Inferior parietal cortex (tissue), 1 donor: Measurements from ENCODE around the gene CYBA.
"Not testable (repeated sequence)": the region's sequence is repeated elsewhere in the genome, so short reads cannot be mapped to it uniquely, and the experiment has no call there.

Experiments
- DNase-seq: peaks from one replicate; pipeline ENCODE4 v3.0.0-alpha.2; 2016; ENCODE audit errors: extremely low spot score

The CYBA gene

DNA sequence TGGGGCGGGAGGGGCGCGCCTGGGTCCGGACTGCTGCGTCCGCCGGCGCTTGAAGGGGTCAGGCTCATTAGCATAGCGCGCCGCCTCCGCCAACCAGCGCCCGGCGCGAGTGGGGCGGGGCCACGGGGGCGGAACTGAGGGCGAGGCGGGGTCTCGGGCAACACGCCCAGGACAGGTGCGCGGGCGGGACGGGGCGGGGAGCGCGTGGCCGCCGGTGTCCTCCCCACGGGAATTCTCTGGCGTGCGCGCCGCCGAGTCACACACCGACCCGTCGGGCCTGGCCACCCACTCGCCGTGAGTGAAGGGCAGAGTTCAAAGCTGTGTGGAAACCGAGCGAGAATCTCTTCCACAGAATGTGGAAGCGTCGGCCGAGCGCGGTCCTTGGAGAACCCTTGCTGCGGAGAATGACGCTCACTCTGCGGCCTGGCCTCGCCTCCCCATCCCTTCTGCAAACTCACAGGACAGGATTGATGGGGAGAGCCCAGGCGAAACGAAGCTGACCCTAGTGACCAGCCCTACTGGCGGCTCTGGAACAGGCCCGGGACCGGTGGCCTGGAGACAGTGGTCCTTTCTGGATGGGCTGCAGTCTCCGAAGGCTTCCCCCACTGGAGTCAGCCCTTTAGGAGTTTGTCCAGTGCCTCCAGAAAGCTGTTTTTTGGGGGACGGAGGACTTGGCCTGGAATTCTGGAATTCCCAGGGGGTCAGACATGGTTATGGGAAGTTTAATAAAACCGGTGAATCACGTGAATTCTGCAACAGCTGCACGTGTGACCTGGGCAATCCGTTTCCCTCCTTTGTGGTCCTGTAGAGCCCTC is 35.8 kb upstream of the CYBA start, which contains the start of gene SNAI3:
Gene SNAI3, minus strand, starts transcription at position 69 of the 815 bp plus-strand sequence. CDS start 101 bp downstream, outside the sequence.
- DNase-seq: no peak

GRCh38 chr16:88686062-88686438 is 35.2 kb upstream of the CYBA start:
- DNase-seq: no peak

DNA sequence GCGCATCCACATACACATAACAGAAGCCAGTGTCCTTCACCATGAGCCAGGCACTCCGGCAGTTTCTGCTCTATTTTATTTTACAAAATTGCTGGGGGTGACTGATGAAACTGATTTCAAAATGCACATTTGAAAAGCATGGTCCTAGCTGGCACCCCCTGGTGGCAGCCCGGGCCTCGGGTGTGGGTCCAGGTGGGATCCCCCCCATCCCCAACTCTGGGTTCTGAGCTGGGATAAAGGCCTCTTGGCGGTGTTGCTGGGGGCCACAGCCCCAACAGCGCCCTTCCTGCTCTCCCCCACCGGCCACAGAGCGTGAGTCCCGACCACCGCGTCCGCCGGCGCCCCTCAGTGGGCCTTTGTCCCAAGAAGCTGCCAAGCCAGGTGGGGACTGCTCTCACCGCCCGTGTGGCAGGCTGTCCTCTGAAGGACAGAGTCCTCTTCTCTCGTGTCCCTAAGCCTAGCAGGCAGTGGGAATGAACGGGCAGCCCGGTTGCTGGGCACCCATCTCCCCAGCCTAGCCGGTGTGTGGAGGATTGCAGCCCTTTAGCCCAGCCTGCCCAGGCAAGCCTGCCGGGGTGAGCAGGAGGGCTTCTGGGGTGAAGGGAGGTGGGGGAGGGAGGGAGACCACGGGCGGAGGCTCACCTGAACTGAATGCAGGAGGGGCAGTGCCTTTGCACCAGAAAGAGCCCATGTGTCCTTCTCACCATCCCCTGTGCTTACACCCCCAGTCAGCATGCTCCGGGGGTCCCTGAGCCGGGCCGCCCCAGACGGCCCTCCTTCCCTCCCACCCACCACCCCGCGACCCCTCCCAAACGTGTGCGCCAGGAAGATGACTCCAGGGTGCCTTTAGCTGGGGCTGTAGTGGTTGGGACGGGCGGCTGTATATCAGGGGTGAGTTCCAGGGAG is 34.6 kb upstream of the CYBA start:
- DNase-seq: no peak

GRCh38 chr16:88684569-88685155 is 33.8 kb upstream of the CYBA start:
- DNase-seq: no peak

- no peak for DNase-seq
These were observed 31.0 kb upstream of the CYBA start for GRCh38 chr16:88681709-88682451.

DNA sequence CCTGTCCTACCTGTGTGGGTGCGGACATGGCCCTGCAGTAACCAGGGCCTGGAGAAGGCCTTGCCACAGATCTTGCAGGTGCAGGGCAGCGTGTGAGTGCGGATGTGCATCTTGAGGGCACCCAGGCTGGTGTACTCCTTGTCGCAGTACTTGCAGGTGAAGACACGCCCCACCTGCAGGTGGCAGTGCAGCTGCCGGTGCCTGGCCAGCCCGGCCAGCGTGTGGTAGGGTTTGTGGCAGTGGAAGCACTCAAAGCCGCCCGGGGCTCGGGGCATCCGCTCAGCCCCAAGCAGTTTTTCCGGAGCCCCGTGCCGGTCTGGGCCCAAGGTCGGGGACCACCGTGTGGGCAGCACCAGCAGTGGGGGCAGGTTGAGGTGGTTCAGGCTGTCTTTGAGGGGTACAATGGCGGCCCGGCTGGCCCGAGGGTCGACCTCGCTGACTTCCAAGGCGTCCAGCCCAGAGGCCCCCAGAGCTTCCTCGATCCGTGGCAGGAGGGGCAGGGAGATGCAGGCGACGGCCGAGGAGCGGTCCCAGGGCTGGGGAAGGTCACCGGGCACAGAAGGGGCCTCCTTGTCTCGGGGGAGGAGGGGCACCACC is 30.3 kb upstream of the CYBA start:
- DNase-seq: no peak

- DNase-seq: no peak
These were observed 29.8 kb upstream of the CYBA start for GRCh38 chr16:88680554-88681083.

DNA sequence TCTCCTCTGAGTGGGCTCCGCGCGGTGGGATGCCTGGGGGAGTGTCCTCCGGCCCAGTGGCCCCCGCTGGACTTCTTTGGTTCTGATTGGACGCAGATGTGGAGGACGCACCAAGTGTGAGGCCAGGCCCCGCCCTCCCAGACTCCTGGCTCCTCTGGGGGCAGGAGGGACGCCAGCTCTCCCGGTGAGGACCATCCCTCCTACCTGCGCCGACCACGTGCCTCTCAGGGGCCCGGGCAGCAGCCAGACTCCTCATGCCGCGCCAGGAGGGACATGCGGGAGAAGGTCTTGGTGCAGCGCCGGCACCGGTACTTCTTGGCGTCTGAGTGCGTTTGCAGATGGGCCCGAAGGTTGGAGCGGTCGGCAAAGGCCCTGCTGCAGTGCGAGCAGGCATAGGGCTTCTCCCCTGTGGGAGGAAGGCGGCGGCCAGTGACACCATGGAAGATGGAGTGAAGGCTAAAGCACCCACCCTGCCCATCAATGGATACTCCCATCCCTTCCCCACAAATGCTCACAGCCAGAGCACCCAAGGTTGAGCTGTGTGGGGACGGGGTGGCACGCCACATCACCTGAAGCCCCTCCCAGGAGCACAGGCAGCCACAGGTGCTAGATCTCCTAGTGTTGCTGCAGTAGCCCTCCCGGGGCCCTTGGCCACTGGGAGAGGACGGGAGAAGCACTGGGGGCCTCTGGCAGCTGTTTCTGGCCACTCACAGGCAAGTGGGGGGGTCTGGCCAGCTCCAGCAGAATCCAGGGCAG is 27.5 kb upstream of the CYBA start:
- DNase-seq: no peak

DNA sequence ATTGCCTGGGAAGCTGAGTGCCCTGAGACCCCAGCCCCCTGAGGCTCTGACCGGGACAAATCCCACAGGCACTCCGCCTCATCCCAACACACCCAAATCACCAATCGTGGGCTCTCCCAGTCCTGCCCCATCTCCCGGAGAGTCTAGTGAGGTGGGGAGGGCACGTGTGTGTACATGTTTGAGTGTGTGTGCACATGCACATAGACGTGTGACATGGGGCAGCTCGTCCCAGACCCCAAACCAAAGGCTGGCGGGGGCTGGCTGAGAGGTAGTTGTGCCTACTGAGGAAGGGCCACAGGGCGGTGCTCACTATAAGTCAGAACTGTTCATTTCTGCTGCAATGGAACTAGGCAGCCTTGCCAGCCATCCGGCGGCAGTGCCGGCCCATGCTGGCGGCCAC is 26.9 kb upstream of the CYBA start:
- no peak for DNase-seq

DNA sequence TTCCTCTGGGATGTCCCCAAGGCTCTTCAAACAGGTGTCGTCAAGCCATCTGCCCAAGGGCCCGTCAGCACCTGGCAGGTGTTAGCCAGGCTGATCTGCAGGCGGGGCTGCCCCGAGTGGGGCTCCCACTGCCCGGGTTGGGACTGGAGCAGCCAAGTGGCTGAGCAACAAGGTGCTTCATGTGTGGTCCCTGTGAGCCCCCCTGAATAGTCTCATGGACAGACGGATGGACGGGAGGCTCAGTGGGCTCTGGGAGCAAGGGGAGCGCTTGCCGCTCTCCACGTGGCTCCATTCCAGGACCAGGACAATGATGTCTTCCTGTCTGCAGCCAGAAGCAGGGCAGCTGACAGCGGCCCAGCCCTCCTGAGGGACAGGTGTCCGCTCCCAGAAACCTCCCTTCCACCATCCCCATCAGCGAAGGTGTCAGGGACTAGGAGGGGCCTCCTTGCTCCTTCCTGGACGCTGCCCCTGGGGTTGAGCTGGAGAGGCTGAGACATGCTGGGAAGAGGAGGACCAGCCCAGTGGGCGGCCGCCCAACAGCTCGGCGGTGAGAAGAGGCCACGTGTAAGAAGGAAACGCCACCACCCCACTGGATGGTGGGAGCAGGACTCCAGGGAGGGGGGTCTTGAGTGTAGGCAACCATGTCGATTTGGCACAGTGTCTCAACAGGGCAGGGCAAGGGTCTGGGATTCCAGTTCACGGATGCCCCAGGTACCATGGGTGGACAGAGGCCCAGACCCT is 25.8 kb upstream of the CYBA start:
- no peak for DNase-seq

DNA sequence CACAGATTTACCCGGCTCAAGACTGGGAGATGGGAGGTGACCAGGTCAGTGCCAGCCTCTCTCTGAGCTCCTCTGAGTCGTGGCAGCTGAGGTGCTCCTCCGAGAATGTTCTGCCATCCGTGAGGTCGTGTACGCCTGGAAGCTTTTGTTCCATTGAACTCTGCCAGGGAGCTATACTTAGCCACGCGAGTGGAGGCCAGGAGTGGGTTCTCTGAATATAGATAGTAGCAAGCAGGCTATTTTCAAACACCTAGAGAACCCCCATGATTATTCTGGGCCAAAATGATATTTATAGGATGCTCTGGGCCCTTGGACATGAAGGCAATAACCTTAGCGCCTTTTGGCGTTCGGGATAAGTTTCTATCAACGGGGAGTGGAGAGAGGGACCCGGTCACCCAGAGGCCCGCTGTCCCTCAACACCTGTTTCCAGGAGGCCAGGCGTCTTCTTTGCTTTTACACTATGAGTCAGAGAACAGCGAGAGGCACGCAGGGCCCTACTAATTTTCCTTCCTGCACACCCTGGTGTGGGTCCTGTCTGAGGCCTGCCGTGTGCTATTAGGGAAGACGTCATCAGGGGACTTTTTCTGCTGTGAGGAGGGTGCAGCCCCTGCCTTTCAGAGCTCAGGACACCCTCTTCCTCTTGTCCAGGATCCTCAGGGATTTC is 23.0 kb upstream of the CYBA start:
- no peak for DNase-seq

DNA sequence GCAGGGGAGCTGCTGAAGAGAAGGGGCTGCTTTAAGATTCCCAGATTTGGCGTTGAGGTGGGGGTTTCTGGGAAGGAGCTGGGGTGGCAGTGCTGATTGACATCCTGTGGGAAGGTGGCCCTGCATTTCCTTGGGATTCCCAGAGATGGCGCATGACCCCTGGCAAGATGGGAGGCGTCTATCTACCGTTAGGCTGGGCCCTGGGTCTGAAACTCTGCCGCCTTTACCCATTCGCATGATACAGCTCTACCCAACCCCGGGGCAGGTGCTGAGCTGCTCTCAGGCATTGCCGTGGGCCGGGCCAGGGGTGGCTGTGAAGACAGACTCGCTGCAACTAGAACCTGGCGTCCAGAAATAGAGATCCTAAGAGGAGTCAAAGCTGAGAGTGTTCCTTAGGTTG is 21.9 kb upstream of the CYBA start:
- DNase-seq: no peak

GRCh38 chr16:88671806-88672205 is 21.0 kb upstream of the CYBA start:
- DNase-seq: no peak

DNA sequence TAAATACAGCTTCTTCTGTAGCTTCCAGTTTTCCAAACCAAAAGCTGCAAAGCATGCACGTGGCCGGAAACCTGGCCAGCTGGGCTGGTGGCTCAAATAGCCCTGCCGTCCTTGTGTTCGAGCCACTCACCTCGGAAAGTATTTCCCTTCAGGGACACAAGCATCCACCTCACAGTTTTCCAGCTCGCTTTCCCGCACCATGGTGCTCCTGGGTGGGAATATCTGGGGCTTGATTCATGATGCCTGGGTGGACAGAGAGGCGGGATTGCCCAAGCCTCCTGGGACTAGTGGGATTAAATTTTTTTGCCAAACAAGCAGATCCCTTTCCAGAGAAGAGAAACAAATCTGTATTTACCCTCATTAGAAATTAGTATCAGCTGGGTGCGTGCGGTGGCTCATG is 19.1 kb upstream of the CYBA start:
- no peak for DNase-seq

DNA sequence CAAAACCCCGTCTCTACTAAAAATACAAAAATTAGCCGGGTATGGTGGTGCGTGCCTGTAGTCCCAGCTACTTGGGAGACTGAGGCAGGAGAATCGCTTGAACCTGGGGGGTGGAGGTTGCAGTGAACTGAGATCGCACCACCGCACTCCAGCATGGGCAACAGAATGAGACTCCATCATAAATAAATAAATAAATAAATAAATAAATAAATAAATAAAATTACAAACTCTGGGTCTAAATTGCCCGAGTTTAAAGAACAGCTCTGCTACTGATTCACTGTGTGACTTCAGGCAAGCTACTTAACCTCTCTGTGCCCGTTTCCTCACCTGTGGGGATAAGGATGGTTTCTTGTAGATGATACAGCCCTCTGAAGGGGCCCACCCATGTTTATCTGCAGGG is 18.6 kb upstream of the CYBA start:
- not testable (repeated sequence) for DNase-seq

- no peak for DNase-seq
These were observed 16.6 kb upstream of the CYBA start for GRCh38 chr16:88667461-88667860.

DNA sequence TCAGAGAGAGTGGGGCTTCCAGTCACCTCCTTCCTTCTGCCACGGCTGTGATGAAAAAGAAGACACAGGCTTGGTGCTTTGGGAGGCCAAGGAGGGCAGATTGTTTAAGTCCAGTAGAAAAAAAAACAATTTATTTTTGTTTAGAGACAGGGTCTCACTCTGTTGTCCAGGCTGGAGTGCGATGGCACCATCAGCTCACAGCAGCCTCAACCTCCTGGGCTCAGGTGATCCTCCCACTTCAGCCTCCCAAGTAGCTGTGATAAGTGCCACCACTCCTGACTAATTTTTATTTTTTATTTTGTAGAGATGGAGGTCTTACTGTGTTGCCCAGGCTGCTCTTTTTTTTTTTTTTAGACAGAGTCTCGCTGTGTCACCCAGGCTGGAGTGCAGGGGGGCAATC is 14.7 kb upstream of the CYBA start:
- no peak for DNase-seq

DNA sequence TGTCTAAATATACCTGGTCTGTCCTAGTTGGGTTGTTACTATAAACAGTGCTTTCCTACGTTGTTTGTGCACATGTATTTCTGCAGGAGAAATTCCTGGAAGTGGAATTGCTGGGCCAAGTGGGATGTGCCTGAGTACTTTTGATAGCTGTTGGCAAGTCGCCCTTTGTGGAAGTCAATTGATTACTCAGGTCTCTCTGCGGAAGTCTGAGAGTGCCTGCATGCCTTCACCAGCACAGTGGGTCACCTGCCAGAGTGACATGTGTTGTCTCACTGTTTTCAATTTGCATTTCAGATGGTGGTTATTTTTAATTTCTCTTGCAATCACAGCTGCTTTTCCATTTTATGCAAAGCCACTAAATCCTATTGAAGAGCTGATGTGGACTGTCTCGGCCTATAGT is 14.3 kb upstream of the CYBA start:
- no peak for DNase-seq
